CD4-positive, alpha-beta T cell treated with Interferon alpha-2 for 1 hour (primary cell): ENCODE data around the gene ZNF513.
"Not testable (repeated sequence)": the region's sequence is repeated elsewhere in the genome, so short reads cannot be mapped to it uniquely, and the experiment has no call there.

Experiments used
- DNase-seq, 2 donors: peaks; one replicate each; pipeline ENCODE4 v3.0.0-alpha.2; 2020 to 2022

ZNF513 gene

GRCh38 chr2:27380626-27381545, at the start of gene ZNF513:
TSS of gene ZNF513 (minus strand) at chr2:27380734. CDS start at chr2:27380526, 208 bp downstream.
- DNase-seq = peak; percentile 88 to 91

- DNase-seq = peak; percentile 75 to 84
Observed at GRCh38 chr2:27428978-27429541, 48.5 kb upstream of the ZNF513 start.

DNA sequence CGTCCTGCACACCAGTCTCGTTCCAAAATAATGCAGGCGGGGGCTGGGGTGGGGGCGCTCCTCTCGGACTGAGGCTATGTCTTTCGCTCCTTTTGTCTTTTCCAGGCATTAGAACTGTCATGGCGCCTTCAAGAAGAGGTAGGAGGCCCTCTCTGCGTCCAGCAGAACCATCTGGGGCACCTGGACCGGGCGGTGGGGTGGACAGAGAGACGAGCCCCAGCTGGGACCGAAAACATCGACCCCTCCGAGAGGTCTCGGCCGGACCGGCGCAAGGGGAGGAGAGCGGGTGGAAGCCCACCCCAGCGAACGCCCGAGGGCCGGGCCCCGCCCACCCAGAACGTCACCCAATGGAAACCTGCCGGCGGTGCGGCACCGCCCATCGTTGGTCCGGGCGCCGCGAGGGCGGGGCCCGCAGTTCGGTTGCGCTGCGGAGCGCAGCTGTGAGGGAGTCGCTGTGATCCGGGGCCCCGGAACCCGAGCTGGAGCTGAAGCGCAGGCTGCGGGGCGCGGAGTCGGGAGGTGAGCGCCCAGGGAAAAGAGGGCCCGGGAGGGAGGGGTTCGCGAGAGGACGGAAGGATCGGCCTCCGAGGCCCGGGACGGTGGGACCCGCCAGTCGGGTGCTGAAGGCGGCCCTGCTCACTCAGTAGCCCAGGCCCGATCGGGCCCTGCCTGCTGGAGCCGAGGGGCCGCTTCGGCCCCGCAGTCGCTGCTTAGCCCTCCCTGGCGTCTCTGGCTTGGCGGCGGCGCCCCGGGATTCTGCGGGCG, 47.9 kb upstream of the ZNF513 start, which contains the start of gene NRBP1:
TSS of gene NRBP1 (plus strand) at position 419 of the 765 bp plus-strand sequence. CDS start 4,643 bp downstream, outside the sequence.
- DNase-seq = peak; percentile 83 to 91

DNA sequence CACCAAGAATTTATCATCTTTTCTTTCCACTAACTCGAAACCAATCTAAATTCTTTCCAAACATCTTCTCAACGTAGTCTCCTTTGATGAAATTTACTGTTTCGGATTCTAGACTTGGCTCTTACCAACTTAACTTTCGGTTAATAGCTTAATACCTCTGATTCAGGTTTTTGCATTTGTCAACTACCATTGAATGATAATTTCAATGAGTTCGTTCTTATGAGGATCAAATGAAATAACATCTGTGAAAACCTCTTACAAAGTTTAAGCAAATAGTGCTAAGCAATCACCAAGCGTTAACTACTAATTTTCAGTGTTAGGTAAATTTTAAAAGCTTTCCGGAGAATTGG, 47.3 kb upstream of the ZNF513 start:
- DNase-seq = no peak

- DNase-seq = not testable (repeated sequence)
Observed at GRCh38 chr2:27425039-27425438, 44.5 kb upstream of the ZNF513 start.

GRCh38 chr2:27422958-27423357, 42.4 kb upstream of the ZNF513 start:
- no peak for DNase-seq

GRCh38 chr2:27421660-27422250, 41.2 kb upstream of the ZNF513 start:
- no peak for DNase-seq

DNA sequence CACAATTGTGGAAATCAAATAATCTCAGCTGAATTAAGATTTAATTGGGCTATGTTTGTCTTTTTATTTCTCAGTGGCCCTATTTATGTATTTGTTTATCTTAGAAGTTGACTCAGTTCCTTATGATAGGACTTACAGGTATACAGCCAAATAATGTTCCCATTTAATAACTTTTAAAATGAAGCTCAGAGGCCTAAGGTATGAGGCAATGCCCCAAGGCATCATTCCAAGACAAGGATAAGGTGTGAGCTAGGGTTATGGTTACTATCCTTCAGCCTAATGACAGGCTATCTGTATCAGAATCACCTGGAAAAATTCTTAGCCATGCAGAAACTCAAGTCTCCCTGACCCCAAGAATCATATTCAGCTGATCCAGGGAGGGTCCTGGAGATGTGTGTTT, 40.5 kb upstream of the ZNF513 start:
- DNase-seq = no peak

- DNase-seq = no peak
Observed at GRCh38 chr2:27416151-27416550, 35.6 kb upstream of the ZNF513 start.

GRCh38 chr2:27412419-27413152, 32.1 kb upstream of the ZNF513 start:
- DNase-seq = no peak

DNA sequence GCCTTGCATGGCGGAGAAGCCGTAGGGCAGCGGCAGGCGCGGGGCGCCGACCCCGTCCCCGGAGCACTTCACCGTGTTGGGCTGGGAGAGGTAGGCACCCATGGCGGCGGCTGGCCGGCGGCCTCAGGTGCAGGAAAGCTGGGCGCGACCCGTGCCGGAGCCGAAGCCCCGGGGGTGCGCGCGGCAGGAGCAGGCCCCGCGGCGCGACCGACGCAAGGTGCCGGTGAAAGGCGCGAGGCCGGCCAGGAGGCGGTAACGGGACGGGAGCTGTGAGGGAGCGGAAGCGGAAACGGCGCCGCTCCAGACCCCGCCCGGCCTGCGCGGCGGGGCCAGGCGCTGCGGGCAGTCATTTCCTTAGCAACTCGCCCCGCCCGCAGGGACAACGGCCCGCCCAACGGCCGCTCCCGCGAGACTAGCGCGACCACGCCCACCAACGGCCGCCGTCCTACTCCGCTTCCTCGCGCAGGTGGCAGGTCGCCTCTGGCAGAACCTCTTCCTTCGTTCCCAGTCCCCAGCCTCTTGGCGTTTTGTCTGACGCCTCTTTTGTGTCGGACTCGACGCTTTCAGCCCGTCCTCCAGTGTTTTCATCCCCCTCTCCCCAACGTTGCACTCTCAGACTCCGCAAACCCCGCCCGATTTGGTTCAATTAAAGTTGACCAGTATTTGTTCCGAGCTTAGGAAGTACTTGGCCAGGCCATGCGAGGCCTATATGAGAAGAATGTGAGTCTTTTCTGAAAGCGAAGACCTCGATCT, 29.0 kb upstream of the ZNF513 start, which contains the start of gene PPM1G:
TSS of gene PPM1G (minus strand) at position 271 of the 753 bp plus-strand sequence. CDS start at position 102, 169 bp downstream.
- peak; percentile 93 to 96 for DNase-seq

DNA sequence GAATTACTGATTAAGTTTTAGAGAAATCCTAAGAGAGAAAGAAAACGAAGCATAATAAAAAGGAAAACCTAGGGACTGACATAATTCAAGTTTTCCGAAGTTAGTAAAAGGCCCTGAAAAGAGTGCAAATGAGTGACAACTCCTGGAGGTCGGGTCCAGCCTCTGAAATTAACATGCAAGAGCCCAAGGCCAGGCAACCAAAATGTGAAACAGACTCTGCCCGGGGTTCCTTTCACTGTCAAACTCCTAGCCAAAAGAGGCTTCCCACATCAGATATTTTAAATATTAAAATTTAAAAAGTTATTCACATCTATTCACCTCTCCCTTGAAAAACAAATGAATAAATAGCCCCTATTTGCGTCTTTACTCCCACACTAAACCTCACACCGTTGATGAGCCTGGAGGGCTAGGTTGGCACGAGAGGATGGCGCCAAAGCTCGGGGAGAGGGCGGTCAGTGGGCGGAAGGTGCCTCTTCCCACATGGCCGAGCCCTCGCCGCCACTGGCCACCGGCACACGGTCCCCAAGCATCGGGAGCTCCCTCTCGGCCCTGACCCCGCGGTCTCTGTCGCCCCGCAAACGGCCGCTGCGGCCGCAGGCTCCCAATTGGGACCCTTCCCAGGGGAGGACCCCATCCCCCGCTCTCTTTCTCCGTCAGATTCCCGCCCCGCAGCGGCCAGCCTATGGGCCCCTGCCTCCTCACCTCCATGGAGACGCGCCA, 28.2 kb upstream of the ZNF513 start:
- no peak for DNase-seq

- DNase-seq = no peak
Observed at GRCh38 chr2:27407798-27408491, 27.4 kb upstream of the ZNF513 start.

- DNase-seq = no peak
Observed at GRCh38 chr2:27400348-27401135, 20.0 kb upstream of the ZNF513 start.

- no peak for DNase-seq
Observed at GRCh38 chr2:27398962-27399361, 18.4 kb upstream of the ZNF513 start.

DNA sequence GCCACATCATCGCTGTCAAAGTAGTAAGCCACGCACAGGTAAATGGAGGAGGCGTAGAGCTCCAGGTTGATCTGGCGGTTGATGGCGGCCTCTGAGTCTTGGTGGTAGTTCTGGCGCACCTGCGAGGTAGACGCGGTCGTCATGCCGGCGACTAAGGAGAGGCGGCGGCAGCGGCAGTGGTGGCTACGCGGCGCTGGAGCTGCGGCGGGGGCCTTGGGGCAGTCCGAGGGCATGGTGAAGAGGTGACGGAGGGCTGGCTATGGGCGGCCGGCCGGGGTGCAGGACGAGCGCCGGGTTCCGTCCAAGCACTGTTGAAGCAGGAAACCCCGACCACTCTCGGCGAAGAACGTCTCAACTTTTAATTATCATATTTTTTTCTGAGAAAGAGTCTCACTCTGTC, 12.7 kb upstream of the ZNF513 start:
- DNase-seq = no peak

DNA sequence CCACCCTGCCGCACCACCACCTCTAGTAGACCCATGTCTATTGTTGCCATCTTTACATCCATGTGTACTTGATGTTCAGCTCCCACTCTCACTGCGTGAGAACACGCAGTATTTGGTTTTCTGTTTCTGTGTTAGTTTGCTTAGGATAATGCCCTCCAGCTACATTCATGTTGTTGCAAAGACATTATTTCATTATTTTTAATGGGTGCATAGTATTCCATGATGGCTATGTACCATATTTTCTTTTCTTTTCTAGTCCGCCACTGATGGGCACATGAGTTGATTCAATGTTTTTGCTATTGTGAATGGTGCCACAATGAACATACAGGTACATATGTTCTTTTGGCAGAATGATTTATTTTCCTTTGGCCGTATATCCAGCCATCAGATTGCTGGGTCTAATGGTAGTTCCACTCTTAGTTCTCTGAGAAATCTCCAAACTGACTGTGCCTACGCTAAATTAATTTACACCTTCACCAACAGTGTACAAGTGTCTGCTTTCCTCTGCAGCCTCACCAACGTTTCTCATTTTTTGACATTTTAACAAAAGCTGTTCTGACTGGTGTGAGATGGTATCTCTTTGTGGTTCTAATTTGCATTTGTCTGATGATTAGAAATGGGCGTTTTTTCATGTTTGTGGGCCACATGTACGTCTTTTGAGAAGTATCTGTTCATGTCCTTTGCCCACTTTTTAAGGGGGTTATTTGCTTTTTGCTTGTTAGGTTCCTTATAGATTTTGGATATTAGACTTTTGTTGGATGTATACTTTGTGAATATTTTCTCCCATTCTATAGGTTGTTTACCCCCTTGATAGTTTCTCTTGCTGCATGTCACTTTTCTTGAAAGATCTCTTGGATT, 10.5 kb upstream of the ZNF513 start:
- peak in 1 of 2 donors; percentile 75 for DNase-seq

GRCh38 chr2:27381577-27382181, 1.1 kb upstream of the ZNF513 start:
- DNase-seq = no peak
